SKM-1 treated with dmso at 0.1 percent for 144 hours (cell line): ENCODE measurements around the gene TMUB2.

ENCODE experiments used
- DNase-seq: peaks from one replicate; lab custom pipeline; 2025; ENCODE audit not compliant: unreplicated experiment; lab: John Stamatoyannopoulos, UW

The TMUB2 gene

DNA sequence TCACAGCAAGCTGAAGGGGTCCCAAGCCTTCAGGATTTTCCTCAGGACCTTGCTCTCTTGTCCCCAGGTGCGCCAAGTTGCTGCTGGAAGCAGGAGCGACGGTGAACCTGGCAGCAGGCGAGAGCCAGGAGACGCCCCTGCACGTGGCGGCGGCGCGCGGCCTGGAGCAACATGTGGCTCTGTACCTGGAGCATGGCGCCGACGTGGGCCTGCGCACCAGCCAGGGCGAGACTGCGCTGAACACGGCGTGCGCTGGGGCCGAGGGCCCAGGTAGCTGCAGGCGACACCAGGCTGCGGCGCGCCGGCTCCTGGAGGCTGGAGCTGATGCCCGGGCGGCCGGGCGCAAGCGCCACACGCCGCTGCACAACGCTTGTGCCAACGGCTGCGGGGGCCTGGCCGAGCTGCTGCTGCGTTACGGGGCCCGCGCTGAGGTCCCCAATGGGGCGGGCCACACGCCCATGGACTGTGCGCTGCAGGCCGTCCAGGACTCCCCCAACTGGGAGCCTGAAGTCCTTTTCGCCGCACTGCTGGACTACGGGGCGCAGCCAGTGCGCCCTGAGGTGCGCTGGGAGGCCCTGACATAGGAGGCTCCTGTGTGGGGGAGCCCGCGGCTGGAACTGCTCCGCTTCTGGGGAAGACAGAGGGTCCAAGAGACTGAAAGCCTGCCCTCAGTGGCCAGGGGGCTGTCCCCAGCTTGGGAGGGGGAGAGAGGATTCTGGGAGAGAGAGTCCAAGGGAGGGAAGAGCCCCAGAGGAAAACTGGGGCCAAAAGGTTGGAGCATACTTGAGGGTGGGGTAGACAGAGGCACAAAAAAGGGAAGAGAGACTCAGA lies 9.9 kb upstream of the TMUB2 start:
- no peak for DNase-seq

- no peak for DNase-seq
Measured at GRCh38 chr17:44177640-44178039, 9.1 kb upstream of the TMUB2 start.

GRCh38 chr17:44178133-44178532 lies 8.6 kb upstream of the TMUB2 start:
- DNase-seq: no peak

DNA sequence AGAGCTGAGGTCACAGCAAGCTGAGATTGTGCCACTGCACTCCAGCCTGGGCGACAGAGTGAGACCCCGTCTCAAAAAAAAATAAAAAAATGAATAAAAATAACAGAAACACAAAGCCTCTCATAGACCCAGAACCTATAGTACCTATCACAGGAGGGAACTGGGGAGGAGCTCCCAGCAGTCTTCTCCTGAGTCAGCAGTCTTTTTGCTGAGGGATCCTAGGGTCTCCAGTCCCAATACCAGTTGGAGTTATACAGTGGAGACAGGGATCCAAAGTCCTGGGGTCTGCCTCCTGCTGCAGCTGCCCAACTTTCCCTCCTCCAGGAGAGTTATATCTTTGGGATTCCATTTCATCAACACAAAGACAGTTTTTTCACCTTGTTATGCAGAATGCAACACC lies 3.7 kb upstream of the TMUB2 start:
- no peak for DNase-seq

DNA sequence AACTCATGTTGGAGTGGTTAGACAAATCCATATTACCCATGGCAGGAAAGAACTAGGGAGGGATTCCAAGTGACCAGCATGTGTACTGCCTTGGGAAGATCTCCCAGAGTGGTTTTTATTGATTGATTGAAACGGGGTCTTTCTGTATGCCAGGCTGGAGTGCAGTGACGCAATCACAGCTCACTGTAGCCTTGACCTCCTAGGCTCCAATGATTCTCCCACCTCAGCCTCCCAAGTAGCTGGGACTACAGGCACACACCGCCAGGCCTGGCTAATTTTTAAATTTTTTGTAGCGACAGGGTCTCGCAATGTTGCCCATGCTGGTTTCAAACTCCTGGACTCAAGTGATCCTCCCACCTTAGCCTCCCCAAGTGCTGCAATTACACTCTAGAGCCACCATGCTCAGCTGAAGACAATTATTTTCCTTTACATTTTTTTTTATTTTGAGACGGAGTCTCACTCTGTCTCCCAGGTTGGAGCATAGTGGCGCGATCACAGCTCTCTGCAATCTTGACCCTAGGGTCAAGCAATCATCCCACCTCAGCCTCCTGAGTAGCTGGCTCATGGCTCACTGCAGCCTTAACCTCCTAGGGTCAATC lies 2.5 kb upstream of the TMUB2 start:
- no peak for DNase-seq

DNA sequence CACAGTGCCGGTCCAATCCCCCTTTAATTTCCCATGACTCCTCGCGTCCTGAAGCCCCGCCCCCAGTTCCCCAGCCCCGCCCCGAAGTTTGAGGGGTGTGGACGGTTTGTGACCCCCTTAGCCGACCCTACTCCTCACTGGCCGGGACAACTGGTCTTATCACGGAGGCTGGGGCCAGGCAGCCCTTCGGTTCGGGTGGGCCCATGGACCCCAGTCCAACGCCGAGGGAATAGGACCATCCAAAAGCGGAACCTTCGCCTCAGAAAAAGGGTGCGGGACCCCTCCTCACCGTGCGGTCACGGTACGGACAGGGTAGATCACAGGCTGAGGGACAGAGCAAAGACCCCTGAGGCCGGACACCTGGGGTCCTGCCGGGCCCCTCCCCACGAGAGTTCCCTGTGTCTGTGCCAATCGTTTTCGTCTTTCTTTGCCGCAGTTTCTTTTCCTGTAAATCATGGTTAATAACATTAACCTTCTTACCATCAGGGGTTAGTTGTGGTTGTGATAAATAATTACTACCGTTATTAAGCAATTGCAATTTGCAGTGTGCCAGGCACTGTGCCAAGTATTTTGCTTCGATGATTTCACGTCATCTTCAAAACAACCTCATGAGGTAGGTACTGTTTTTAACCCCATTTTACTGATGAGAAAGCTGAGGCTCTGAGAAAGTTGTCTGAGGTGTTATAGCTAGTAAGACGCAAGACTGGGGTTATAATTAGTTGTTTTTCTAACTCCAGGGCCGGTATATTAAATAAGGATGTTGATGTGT lies 543 bp downstream of the TMUB2 start:
- DNase-seq: peak; percentile 68

DNA sequence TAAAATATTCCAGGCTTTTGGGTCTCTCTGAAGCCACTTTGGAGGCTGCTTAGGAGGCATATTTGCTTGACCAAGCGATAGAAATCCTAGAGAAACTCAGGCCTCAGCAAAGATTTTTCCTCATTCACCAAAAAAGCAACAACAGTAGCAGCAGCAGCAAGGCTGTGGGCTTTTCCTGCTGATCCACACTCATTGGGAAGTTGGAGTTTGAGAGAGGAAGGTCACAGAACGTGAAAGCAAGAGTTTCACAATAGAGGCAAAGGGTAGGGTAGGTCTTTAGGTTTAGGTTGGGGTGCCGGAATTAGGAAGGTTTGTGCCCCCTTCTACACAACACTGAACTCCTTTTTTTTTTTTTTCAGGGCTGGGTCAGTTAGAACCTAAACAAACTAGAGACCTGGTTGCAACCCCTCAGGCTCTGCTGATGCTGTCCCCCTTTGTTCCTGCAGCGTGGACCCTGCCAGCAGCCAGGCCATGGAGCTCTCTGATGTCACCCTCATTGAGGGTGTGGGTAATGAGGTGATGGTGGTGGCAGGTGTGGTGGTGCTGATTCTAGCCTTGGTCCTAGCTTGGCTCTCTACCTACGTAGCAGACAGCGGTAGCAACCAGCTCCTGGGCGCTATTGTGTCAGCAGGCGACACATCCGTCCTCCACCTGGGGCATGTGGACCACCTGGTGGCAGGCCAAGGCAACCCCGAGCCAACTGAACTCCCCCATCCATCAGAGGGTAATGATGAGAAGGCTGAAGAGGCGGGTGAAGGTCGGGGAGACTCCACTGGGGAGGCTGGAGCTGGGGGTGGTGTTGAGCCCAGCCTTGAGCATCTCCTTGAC lies 2.0 kb downstream of the TMUB2 start:
- no peak for DNase-seq

DNA sequence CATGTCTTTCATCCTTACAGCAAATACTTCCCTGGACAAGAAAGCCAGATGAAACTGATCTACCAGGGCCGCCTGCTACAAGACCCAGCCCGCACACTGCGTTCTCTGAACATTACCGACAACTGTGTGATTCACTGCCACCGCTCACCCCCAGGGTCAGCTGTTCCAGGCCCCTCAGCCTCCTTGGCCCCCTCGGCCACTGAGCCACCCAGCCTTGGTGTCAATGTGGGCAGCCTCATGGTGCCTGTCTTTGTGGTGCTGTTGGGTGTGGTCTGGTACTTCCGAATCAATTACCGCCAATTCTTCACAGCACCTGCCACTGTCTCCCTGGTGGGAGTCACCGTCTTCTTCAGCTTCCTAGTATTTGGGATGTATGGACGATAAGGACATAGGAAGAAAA lies 3.7 kb downstream of the TMUB2 start:
- no peak for DNase-seq

DNA sequence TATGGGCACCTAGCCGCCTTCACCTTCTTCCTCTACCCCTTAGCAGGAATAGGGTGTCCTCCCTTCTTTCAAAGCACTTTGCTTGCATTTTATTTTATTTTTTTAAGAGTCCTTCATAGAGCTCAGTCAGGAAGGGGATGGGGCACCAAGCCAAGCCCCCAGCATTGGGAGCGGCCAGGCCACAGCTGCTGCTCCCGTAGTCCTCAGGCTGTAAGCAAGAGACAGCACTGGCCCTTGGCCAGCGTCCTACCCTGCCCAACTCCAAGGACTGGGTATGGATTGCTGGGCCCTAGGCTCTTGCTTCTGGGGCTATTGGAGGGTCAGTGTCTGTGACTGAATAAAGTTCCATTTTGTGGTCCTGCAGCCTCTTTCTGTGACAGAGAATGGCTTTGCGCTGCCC lies 4.6 kb downstream of the TMUB2 start:
- no peak for DNase-seq

- no peak for DNase-seq
Measured at GRCh38 chr17:44191941-44192496, 5.2 kb downstream of the TMUB2 start.

DNA sequence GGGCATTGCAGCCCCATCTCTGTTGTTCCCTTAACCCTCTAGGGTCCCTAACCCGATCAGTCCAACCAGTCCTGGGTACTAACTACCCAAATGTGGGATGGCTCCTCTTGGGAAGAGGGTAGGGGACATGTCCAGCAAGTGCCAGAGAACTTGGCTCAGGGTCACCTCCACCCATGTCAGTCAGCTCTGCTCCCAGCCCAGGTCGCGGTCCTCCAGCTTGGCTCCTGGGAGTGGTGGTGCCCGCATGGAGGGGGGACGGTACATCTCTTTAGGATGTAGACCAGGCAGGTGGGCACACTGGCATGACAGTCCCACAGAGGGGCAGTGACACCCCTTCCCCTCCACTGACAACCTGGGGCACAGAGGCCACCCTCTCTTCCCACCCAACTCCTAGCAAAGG lies 6.0 kb downstream of the TMUB2 start:
- DNase-seq: no peak

GRCh38 chr17:44193326-44194084 lies 6.7 kb downstream of the TMUB2 start:
- no peak for DNase-seq

- DNase-seq: no peak
Measured at GRCh38 chr17:44197107-44197506, 10.3 kb downstream of the TMUB2 start.

GRCh38 chr17:44197980-44198720 lies 11.4 kb downstream of the TMUB2 start:
- peak; percentile 78 for DNase-seq

DNA sequence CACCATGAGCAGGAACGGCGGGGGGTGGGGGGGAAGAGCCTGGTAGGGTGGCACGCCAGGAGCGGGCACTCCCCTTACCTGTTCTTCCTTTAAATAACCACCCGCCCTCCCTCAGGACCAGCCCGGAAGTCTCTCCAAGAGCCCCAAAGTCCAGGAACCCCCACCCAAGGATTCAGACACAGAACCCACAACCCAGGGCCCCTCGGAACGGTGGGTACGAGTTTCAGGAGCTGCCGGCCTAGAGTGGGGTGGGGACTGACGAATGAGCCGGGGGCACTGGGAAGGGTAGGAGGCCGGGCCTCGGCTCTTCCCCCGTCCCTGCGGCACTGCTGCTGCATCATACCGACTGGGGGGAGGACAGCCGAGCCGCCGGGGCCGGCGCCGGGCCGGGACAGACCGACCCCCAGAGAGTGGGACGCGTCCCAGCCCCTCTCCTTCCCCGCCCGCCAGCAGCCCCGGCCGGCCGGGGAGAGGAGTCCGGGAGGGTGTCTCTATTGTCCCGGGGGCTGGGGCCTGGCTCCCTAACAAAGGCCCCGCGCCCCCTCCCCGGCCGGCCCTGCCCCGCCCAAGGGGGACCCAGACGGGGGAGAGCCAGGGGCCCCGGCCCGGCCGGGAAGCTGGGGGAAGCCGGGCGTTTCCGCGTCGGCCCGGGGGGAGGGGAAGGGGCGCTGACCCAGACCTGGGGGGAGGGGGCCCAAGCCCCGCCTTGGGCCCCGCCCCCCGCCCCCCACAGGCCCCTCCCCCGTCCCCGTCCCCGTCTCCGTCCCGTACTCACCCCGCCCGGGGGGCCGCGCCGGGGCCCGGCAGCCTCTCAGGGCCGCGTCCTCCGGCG lies 12.2 kb downstream of the TMUB2 start:
- DNase-seq: peak; percentile 33

DNA sequence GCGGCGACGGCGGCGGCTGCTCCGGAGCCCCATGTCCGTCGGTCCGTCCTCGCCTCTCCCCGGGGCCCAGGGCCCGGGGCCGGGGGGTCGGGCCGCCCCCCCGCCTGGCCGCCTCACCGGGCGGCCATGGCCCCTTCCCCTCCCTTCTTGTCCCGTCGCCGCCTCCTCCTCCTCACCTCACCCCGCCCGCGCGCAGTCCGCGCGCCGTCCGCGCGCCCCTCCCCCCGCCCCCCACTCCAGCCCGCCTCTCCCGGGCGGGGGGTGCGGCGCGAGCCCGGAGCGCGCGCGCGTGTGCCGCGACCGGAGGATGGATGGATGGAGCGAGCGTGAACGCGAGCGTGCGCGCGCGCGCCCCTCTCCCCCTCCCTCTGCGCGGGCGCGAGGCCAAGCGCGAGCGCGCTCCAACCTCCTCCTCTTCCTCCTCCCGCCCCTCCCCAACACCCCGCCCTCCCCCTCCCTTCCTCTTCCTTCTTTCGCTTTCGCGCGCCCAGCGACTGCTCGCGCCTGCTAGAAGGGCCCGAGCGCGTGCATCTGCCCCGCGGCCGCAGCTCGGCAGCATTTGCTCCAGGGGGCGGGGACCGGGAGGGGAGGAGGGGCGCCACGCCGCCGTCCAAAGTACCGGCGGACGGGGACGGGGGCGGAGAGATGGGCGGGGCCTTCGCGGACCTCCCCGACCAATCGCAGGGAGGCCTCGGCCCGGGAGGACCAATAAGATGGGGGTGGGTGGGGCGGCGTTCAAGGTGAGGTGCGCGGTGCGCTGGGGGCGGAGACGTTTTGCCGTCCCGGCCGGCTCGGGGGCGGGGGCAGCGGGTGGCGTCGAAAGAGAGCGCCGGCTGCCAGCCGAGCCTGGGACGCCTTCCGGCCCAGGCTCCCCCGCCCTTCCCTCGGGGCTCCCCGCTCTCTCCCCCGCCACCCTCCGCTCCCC lies 13.0 kb downstream of the TMUB2 start, which contains the start of gene ATXN7L3:
ATXN7L3 (minus strand) TSS at position 332 of the 925 bp plus-strand sequence. CDS start 1,814 bp downstream, outside the sequence.
- peak; percentile 95 for DNase-seq

DNA sequence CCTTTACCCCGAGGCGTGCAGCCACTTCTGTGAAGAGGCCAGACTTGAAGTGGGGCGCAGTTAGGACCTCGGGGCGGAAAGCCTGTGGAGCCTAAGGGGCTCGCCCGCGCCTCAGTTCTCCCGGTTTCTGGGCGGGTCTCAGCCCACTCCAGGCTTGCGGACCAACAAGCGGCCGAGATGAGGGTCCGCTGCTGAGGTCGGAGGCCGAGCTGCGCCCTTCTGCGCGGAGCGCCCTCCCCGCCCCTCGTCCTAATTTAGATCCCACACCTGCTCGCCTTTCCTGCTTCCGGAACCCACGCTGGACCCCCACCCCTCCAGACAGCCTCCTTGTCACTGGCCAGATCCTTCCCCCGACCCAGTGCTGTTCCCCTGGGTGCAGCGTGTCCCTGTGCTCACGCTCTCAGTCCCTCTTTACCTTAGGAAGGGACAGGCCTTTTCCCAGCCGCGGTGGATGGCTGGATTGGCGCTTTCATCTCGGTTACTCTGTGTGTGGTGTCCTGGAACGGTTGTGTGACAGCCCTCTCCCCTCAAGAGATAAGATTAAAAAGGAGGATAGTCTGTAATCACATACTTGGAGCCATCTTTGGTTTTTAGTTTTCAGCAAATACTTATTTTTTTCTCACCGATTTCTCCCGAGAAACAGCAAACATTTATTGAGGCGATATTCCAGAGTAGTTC lies 13.8 kb downstream of the TMUB2 start:
- no peak for DNase-seq
